Heart right ventricle (tissue), 16 donors: ENCODE results near the gene SLAMF9. TPM values are rescaled to one million over a fixed set of nuclear protein-coding genes. Genes with fewer than 3 reads are reported as not detected.

ENCODE experiments used
- ATAC-seq, 8 donors: fragments of 200-7000 bp; cut with Tn5 transposase; one replicate each; pipeline ENCODE4 v1.9.1; 2020; ENCODE audit warnings: mild to moderate bottlenecking in 8 of 8, moderate library complexity in 8 of 8, moderate number of reproducible peaks in 1 of 8
- DNase-seq, 2 donors: peaks; one replicate each; pipeline ENCODE4 v3.0.0-alpha.2; 2020
- H3K27ac ChIP-seq, 10 donors: fragments of 200-600 bp; sonication (generic) in 2 of 10; one replicate each; pipeline versions ENCODE4 v1.5.0 to v1.8.0; 2020 to 2022; ENCODE audit warnings: mild to moderate bottlenecking in 3 of 10
- H3K27me3 ChIP-seq, 7 donors: fragments of 200-600 bp; one replicate each; pipeline ENCODE4 v1.8.0; 2021 to 2022; ENCODE audit warnings: mild to moderate bottlenecking in 2 of 7
- H3K36me3 ChIP-seq, 9 donors: fragments of 200-600 bp; sonication (generic) in 1 of 9; one replicate each; pipeline versions ENCODE4 v1.5.0 to v1.8.0; 2020 to 2022; ENCODE audit warnings: mild to moderate bottlenecking in 2 of 9
- H3K4me1 ChIP-seq, 9 donors: fragments of 200-600 bp; sonication (generic) in 1 of 9; one replicate each; pipeline versions ENCODE4 v1.5.0 to v1.8.0; 2020 to 2022; ENCODE audit warnings: mild to moderate bottlenecking in 4 of 9
- H3K4me3 ChIP-seq, 10 donors: fragments of 200-600 bp; sonication (generic) in 2 of 10; one replicate each; pipeline versions ENCODE4 v1.5.0 to v1.8.0; 2020 to 2022; ENCODE audit warnings: mild to moderate bottlenecking in 7 of 10, moderate library complexity in 2 of 10
- H3K9me3 ChIP-seq, 11 donors: fragments of 200-600 bp in 10 of 11; sonication (generic) in 2 of 11; one replicate each; pipeline versions ENCODE4 v1.5.0 to v1.8.0; 2013 to 2022; ENCODE audit warnings: mild to moderate bottlenecking in 2 of 11, control low read depth in 1 of 11, moderate library complexity in 1 of 11
- WGBS, 2 donors: extraction: QIAGEN DNeasy Blood & Tissue Kit; methylation state at CpG; one replicate each; pipeline ENCODE4 v1.1.7; 2013; ENCODE audit warnings: inconsistent platforms in 1 of 2; 5-methylcytosine and 5-hydroxymethylcytosine counted together
- intact Hi-C, 10 donors: fragments of 100-400 bp; cut with DNase I; formaldehyde crosslinking; loops; one replicate each; pipeline versions ENCODE4 v1.11.1 to v1.14.2; 2022
- polyA plus RNA-seq, 2 donors: library from polyadenylated mRNA; stranded (reverse); fragments of 200-250 nt; gene quantifications; one replicate each; pipeline ENCODE4 v1.2.3, GENCODE V29; 2013
- total RNA-seq, 10 donors: library from RNA; stranded (reverse); fragmentation: NEBNext Ultra II Directional in 3 of 10; extraction: Animal tissue kit (Norgen Biotek cat#: 25700) in 3 of 10; gene quantifications; one replicate each; pipeline versions ENCODE4 v1.2.1 to v1.2.4, GENCODE V29; 2021 to 2023
- TF ChIP-seq, protein P1 (sequence below), 9 donors: fragments of 200-600 bp; sonication (generic) in 2 of 9; IDR thresholded peaks; one replicate each; pipeline versions ENCODE4 v1.5.0 to v1.8.0; 2021 to 2022; ENCODE audit warnings: antibody characterized with exemption in 9 of 9, mild to moderate bottlenecking in 5 of 9, moderate library complexity in 1 of 9
- donor health status: Arrhythmogenic right ventricular cardiomyopathy.
- donor health status: ischemic (EF 13 %, LVEDD 7.1; RV severe dilation, severe dysfunction).
- donor health status: healthy with polysubstance abuse.
- donor health status: DM: no; HTN: yes; CAD: no.
- donor health status: DM: no; HTN: no; CAD: no.
- donor health status: ischemic (EF 25% LVEDD 6.9; RV normal size, moderate dysfunction).
- donor health status: ischemic (EF 25% LVEDD 5.7; RV mildly dilated, moderate dysfunction).
- donor health status: healthy.
- donor health status: DM: yes; HTN: yes; CAD: no.
- donor health status: Ischemic cardiomyopathy.
- donor health status: ischemic (EF 35%, LVEDD 5.7; RV mildly dilated, moderate dysfunction).
- donor health status: nonischemic (EF 11% LVEDD 7.7; RV severe dilation, severe dysfunction).
- donor health status: DM: yes; HTN: yes; CAD: no.
- donor health status: PGD.
- donor health status: ischemic (EF 29% LVEDD 5.4; RV normal size, mild dysfunction).
- donor health status: nonischemic (EF 23%, LVEDD 6.1; RV moderate dilation, normal function).

The SLAMF9 gene
- total and polyA plus RNA-seq, 12 donors = 0.13 TPM; not detected in 11

DNA sequence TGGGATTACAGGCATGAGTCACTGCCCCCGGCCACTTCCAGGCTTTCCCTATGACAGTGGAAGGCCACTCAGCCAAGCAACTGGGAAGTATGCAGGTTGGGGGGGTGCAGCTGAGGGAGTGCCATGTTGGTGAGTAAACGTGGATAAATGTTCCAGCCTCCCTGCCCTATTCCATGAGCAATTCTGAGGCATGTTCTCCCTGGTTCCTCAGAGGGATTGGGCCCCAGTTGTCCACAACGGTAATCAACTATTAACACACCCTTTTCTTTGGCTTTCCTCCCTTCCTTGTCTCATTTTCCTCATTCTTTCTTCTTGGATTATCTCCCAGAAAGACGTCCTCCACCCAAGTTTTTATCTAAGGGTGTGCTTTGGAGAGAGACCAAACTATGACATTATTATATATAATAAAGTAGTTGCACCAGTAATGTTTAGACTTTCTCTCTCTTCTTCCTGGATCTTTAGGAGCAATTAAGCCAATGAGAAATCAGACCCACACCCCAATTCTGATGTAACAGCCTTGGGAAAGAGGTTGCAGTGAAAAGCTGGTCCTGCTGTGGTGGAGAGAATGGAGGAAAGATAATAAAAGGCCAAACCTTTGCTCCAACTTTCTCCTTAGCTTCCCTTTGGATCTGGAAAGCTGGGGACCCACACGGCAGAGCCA, 6.8 kb upstream of the SLAMF9 start:
- intact Hi-C loops = no loop called here
- H3K9me3 ChIP-seq = no peaks in the 10 kb centered on the region
- H3K27ac ChIP-seq = no peak overlapping the region
- WGBS, 2 donors = 45 to 51% methylated on average over 5 of the region's 5 CpGs
- H3K36me3 ChIP-seq = no peaks in the 10 kb centered on the region
- H3K4me1 ChIP-seq = no peaks in the 10 kb centered on the region
- TF ChIP-seq, protein P1, sequence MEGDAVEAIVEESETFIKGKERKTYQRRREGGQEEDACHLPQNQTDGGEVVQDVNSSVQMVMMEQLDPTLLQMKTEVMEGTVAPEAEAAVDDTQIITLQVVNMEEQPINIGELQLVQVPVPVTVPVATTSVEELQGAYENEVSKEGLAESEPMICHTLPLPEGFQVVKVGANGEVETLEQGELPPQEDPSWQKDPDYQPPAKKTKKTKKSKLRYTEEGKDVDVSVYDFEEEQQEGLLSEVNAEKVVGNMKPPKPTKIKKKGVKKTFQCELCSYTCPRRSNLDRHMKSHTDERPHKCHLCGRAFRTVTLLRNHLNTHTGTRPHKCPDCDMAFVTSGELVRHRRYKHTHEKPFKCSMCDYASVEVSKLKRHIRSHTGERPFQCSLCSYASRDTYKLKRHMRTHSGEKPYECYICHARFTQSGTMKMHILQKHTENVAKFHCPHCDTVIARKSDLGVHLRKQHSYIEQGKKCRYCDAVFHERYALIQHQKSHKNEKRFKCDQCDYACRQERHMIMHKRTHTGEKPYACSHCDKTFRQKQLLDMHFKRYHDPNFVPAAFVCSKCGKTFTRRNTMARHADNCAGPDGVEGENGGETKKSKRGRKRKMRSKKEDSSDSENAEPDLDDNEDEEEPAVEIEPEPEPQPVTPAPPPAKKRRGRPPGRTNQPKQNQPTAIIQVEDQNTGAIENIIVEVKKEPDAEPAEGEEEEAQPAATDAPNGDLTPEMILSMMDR (IDR thresholded peaks at IDR 0.05) = no peak
- peak overlapping the region in 3 of 10 donors; percentile 0 to 14 (median 1) for H3K4me3 ChIP-seq
- ATAC-seq = peak in 5 of 8 donors; percentile 51 to 95 (median 76)
- peaks cover 0 to 12% (median 2%) of the 10 kb centered on the region in 7 donors for H3K27me3 ChIP-seq
- peak in 1 of 2 donors; percentile 35 for DNase-seq

GRCh38 chr1:159959451-159959850, 5.4 kb upstream of the SLAMF9 start:
- no peaks in the 10 kb centered on the region for H3K9me3 ChIP-seq
- DNase-seq = no peak
- 57 to 69% methylated on average over 4 of the region's 4 CpGs for WGBS, 2 donors
- intact Hi-C loops = no loop called here
- peak in 1 of 8 donors; percentile 25 for ATAC-seq
- no peaks in the 10 kb centered on the region for H3K36me3 ChIP-seq
- H3K4me1 ChIP-seq = no peaks in the 10 kb centered on the region
- H3K4me3 ChIP-seq = no peak overlapping the region
- TF ChIP-seq, protein P1 (IDR thresholded peaks at IDR 0.05) = no peak
- H3K27me3 ChIP-seq = peaks cover 0 to 15% (median 0%) of the 10 kb centered on the region in 7 donors
- no peak overlapping the region for H3K27ac ChIP-seq

GRCh38 chr1:159958719-159959380, 4.8 kb upstream of the SLAMF9 start:
- ATAC-seq = no peak
- intact Hi-C loops = no loop called here
- no peak overlapping the region for H3K4me3 ChIP-seq
- no peaks in the 10 kb centered on the region for H3K9me3 ChIP-seq
- no peak for DNase-seq
- TF ChIP-seq, protein P1 (IDR thresholded peaks at IDR 0.05) = no peak
- H3K36me3 ChIP-seq = no peaks in the 10 kb centered on the region
- 66 to 80% methylated on average over 3 of the region's 3 CpGs for WGBS, 2 donors
- no peak overlapping the region for H3K27ac ChIP-seq
- H3K27me3 ChIP-seq = peaks cover 0 to 15% (median 4%) of the 10 kb centered on the region in 7 donors
- H3K4me1 ChIP-seq = peaks cover 0 to 2% (median 0%) of the 10 kb centered on the region in 9 donors

- no peak for ATAC-seq
- TF ChIP-seq, protein P1 (IDR thresholded peaks at IDR 0.05) = no peak
- WGBS, 2 donors = 46 to 51% methylated on average over 9 of the region's 9 CpGs
- no peak for DNase-seq
- Histone ChIP-seq H3K4me1 (peaks cover 0 to 5% (median 0%) of the 10 kb centered on the region in 9 donors), H3K36me3 (no peaks in the 10 kb centered on the region), H3K4me3 (no peak overlapping the region), H3K27ac (no peak overlapping the region), H3K9me3 (no peaks in the 10 kb centered on the region), H3K27me3 (peaks cover 0 to 18% (median 12%) of the 10 kb centered on the region in 7 donors)
- intact Hi-C loops = no loop called here
Measured at GRCh38 chr1:159957824-159958268, 3.8 kb upstream of the SLAMF9 start.
